ENCODE results near the gene RFC5.

RFC5 gene

GRCh38 chr12:117972301-117972700 is 44.2 kb upstream of the RFC5 start:
- no peak for TF ChIP-seq CTCF (IDR thresholded peaks at IDR 0.05)
- no peak for DNase-seq (ENCODE audit: low spot score)
- no peak overlapping the region for H3K4me3 ChIP-seq
- no peak overlapping the region for H3K27ac ChIP-seq

- no peak for DNase-seq (ENCODE audit: low spot score)
- H3K27ac ChIP-seq: no peak overlapping the region
- no peak overlapping the region for H3K4me3 ChIP-seq
- no peak for TF ChIP-seq CTCF (IDR thresholded peaks at IDR 0.05)
These were observed 41.5 kb upstream of the RFC5 start for GRCh38 chr12:117975006-117975405.

GRCh38 chr12:117977373-117977772 is 39.1 kb upstream of the RFC5 start:
- Histone ChIP-seq H3K4me3 (no peak overlapping the region), H3K27ac (no peak overlapping the region)
- TF ChIP-seq CTCF (IDR thresholded peaks at IDR 0.05): no peak
- DNase-seq (ENCODE audit: low spot score): no peak

GRCh38 chr12:117980616-117981015 is 35.9 kb upstream of the RFC5 start:
- Histone ChIP-seq H3K27ac (no peak overlapping the region), H3K4me3 (no peak overlapping the region)
- no peak for TF ChIP-seq CTCF (IDR thresholded peaks at IDR 0.05)
- DNase-seq (ENCODE audit: low spot score): no peak

GRCh38 chr12:117981267-117981666 is 35.2 kb upstream of the RFC5 start:
- no peak overlapping the region for H3K4me3 ChIP-seq
- H3K27ac ChIP-seq: no peak overlapping the region
- TF ChIP-seq CTCF (IDR thresholded peaks at IDR 0.05): no peak
- DNase-seq (ENCODE audit: low spot score): no peak

- H3K4me3 ChIP-seq: no peak overlapping the region
- no peak for DNase-seq (ENCODE audit: low spot score)
- TF ChIP-seq CTCF (IDR thresholded peaks at IDR 0.05): no peak
- no peak overlapping the region for H3K27ac ChIP-seq
These were observed 31.3 kb upstream of the RFC5 start for GRCh38 chr12:117985182-117985581.

GRCh38 chr12:117986705-117987469 is 29.6 kb upstream of the RFC5 start:
- H3K4me3 ChIP-seq: no peak overlapping the region
- no peak overlapping the region for H3K27ac ChIP-seq
- no peak for DNase-seq (ENCODE audit: low spot score)
- no peak for TF ChIP-seq CTCF (IDR thresholded peaks at IDR 0.05)

Data from coronary artery (tissue), 2 donors.